CD4-positive, alpha-beta T cell (primary cell): ENCODE results near the gene EIF3I. TPM values are rescaled to one million over a fixed set of nuclear protein-coding genes. Genes with fewer than 3 reads are reported as not detected.
A peak's percentile ranks its signal among the peaks of the same experiment; 100 is the strongest.

Experiments
- ATAC-seq: fragments of 200-7000 bp; cut with Tn5 transposase; one replicate; pipeline ENCODE4 v1.10.0; 2022; ENCODE audit warnings: mild to moderate bottlenecking; ENCODE audit not compliant: poor library complexity
- CTCF ChIA-PET: fragments of 350-600 bp; sonication (Branson Sonifier 250); formaldehyde crosslinking; loops from one replicate; lab custom pipeline; 2021; ENCODE audit warnings: antibody characterized with exemption, inconsistent platforms; lab: Charles Lee
- POLR2A ChIA-PET: fragments of 350-600 bp; sonication (Branson Sonifier 250); formaldehyde crosslinking; loops from one replicate; lab custom pipeline; 2021; ENCODE audit warnings: antibody characterized with exemption, inconsistent platforms; lab: Charles Lee
- DNase-seq, 14 experiments: peaks; one replicate each; pipeline ENCODE4 v3.0.0-alpha.2; 2013 to 2020; ENCODE audit warnings: mixed read lengths in 2 of 14
- H3K27ac ChIP-seq, 2 donors: one replicate each; pipeline versions ENCODE4 v1.5.1 to v1.7.0; 2013; ENCODE audit warnings: low read length in 2 of 2, low read depth in 1 of 2, mild to moderate bottlenecking in 1 of 2
- H3K27me3 ChIP-seq, 2 experiments: 1 replicate in 1 of 2; 2 replicates in 1 of 2; pipeline versions ENCODE4 v1.6.1 to v1.7.0; 2013; ENCODE audit warnings: low read length in 2 of 2, control low read depth in 1 of 2, mild to moderate bottlenecking in 1 of 2, moderate library complexity in 1 of 2; ENCODE audit not compliant: insufficient read depth in 2 of 2, control insufficient read depth in 1 of 2
- H3K36me3 ChIP-seq: one replicate; pipeline ENCODE4 v1.6.1; 2013; ENCODE audit warnings: low read length, control low read depth; ENCODE audit not compliant: insufficient read depth
- H3K4me1 ChIP-seq: one replicate; pipeline ENCODE4 v1.6.1; 2013; ENCODE audit warnings: low read length, control low read depth; ENCODE audit not compliant: insufficient read depth
- H3K4me3 ChIP-seq: one replicate; pipeline ENCODE4 v1.5.1; 2013; ENCODE audit warnings: mild to moderate bottlenecking, low read length, moderate library complexity
- H3K9me3 ChIP-seq, 2 experiments: 1 replicate in 1 of 2; 2 replicates in 1 of 2; pipeline versions ENCODE4 v1.6.1 to v1.7.0; 2013; ENCODE audit warnings: low read length in 2 of 2, mild to moderate bottlenecking in 2 of 2, control low read depth in 1 of 2, moderate library complexity in 1 of 2; ENCODE audit not compliant: control insufficient read depth in 1 of 2, insufficient read depth in 1 of 2
- H3K27ac Mint-ChIP-seq: one replicate; pipeline ENCODE4 v1.8.0; 2020; ENCODE audit warnings: mixed read lengths
- H3K27me3 Mint-ChIP-seq: one replicate; pipeline ENCODE4 v1.8.0; 2021; ENCODE audit warnings: mixed read lengths
- H3K36me3 Mint-ChIP-seq: one replicate; pipeline ENCODE4 v1.8.0; 2021; ENCODE audit warnings: low read depth, mixed read lengths
- H3K4me1 Mint-ChIP-seq: one replicate; pipeline ENCODE4 v1.8.0; 2021; ENCODE audit warnings: low read depth, mixed read lengths
- H3K4me3 Mint-ChIP-seq: one replicate; pipeline ENCODE4 v1.8.0; 2020; ENCODE audit warnings: mild to moderate bottlenecking, mixed read lengths
- H3K9me3 Mint-ChIP-seq: one replicate; pipeline ENCODE4 v1.8.0; 2020; ENCODE audit warnings: mixed read lengths
- CTCF ChIP-seq: fragments of 200-600 bp; IDR thresholded peaks from one replicate; pipeline ENCODE4 v1.8.0; 2022; ENCODE audit warnings: antibody characterized with exemption, mild to moderate bottlenecking
- intact Hi-C, 2 experiments: fragments of 100-400 bp; cut with DNase I in 1 of 2; cut with micrococcal nuclease in 1 of 2; formaldehyde crosslinking; loops; one replicate each; pipeline versions ENCODE4 v1.15.1 to v1.9.0; 2023 to 2025; cut with DNase I, micrococcal nuclease
- total RNA-seq, 174 experiments: library from RNA in 2 of 174; stranded (reverse) in 2 of 174; gene quantifications; one replicate each; pipeline ENCODE4 v1.2.3 and lab custom pipeline; 2021 to 2026

EIF3I gene
- total RNA-seq, 2 experiments from 2014 or later, result 103 to 110 TPM

GRCh38 chr1:32215629-32216480 is 6.4 kb upstream of the EIF3I start:
- Mint-ChIP-seq H3K36me3 (peaks cover 33% of the 10 kb centered on the region), H3K4me1 (peaks cover 13% of the 10 kb centered on the region), H3K4me3 (no peak overlapping the region), H3K9me3 (no peaks in the 10 kb centered on the region), H3K27ac (peak overlapping the region; percentile 62), H3K27me3 (no peaks in the 10 kb centered on the region)
- no peaks in the 10 kb centered on the region for H3K9me3 ChIP-seq
- CTCF ChIA-PET, result interaction anchor here (0.6 to 3.8 kb wide), 25 partner anchors 9 to 197 kb away, joined by 3 to 22 read pairs (median 6); partner anchors contain the start of genes BSDC1, CCDC28B, HDAC1 and IQCC
- DNase-seq (peak; percentile 33 to 81 (median 50)), ATAC-seq (peak; percentile 96)
- H3K36me3 ChIP-seq, result peaks cover 32% of the 10 kb centered on the region
- no peak overlapping the region for H3K27ac ChIP-seq
- TF ChIP-seq CTCF, result peak; percentile 85
- H3K27me3 ChIP-seq, result no peaks in the 10 kb centered on the region
- peaks cover 16% of the 10 kb centered on the region for H3K4me1 ChIP-seq
- H3K4me3 ChIP-seq, result no peak overlapping the region
- POLR2A ChIA-PET, result interaction anchor here (0.5 to 3.0 kb wide), 21 partner anchors 10 to 178 kb away, joined by 3 to 20 read pairs (median 5); partner anchors contain the start of genes BSDC1, CCDC28B, IQCC and LCK
- intact Hi-C loops, result loop anchor here (1.0 kb wide), 3 partner anchors 74 to 198 kb away; no protein-coding TSS in a partner anchor

- ChIA-PET CTCF (interaction anchor here (0.7 to 3.8 kb wide), 14 partner anchors 11 to 178 kb away, joined by 3 to 22 read pairs (median 8); partner anchors contain the start of genes BSDC1, CCDC28B, HDAC1 and IQCC), POLR2A (interaction anchor here (0.5 to 3.0 kb wide), 16 partner anchors 11 to 227 kb away, joined by 3 to 20 read pairs (median 8); partner anchors contain the start of genes BSDC1, CCDC28B, IQCC and MARCKSL1)
- H3K4me1 ChIP-seq, result peaks cover 23% of the 10 kb centered on the region
- intact Hi-C loops, result no loop called here
- no peaks in the 10 kb centered on the region for H3K9me3 ChIP-seq
- Mint-ChIP-seq H3K9me3 (no peaks in the 10 kb centered on the region), H3K27me3 (no peaks in the 10 kb centered on the region), H3K4me1 (peaks cover 20% of the 10 kb centered on the region), H3K36me3 (peaks cover 37% of the 10 kb centered on the region), H3K4me3 (no peak overlapping the region), H3K27ac (no peak overlapping the region)
- H3K4me3 ChIP-seq, result no peak overlapping the region
- ATAC-seq (no peak), DNase-seq (no peak)
- TF ChIP-seq CTCF, result no peak
- no peak overlapping the region for H3K27ac ChIP-seq
- no peaks in the 10 kb centered on the region for H3K27me3 ChIP-seq
- H3K36me3 ChIP-seq, result peaks cover 32% of the 10 kb centered on the region
These were observed 5.6 kb upstream of the EIF3I start for GRCh38 chr1:32216566-32216965.

GRCh38 chr1:32219022-32219421 is 3.2 kb upstream of the EIF3I start:
- H3K4me3 ChIP-seq, result no peak overlapping the region
- peaks cover 58% of the 10 kb centered on the region for H3K36me3 Mint-ChIP-seq
- DNase-seq (no peak), ATAC-seq (no peak)
- H3K36me3 ChIP-seq, result peaks cover 37% of the 10 kb centered on the region
- no peaks in the 10 kb centered on the region for H3K9me3 ChIP-seq
- no peak for TF ChIP-seq CTCF
- peaks cover 41% of the 10 kb centered on the region for H3K4me1 ChIP-seq
- no peaks in the 10 kb centered on the region for H3K27me3 ChIP-seq
- CTCF ChIA-PET, result no interaction called here
- no peak overlapping the region for H3K4me3 Mint-ChIP-seq
- no peak overlapping the region for H3K27ac ChIP-seq
- H3K27ac Mint-ChIP-seq, result peak overlapping the region; percentile 58
- peaks cover 41% of the 10 kb centered on the region for H3K4me1 Mint-ChIP-seq
- no peaks in the 10 kb centered on the region for H3K27me3 Mint-ChIP-seq
- intact Hi-C loops, result no loop called here
- H3K9me3 Mint-ChIP-seq, result no peaks in the 10 kb centered on the region
- POLR2A ChIA-PET, result interaction anchor here (0.6 to 1.1 kb wide), 2 partner anchors 39 to 168 kb away, joined by 3 read pairs; partner anchors contain the start of gene TXLNA
